GM23338 (cell line): ENCODE measurements around the gene PLRG1. TPM values are rescaled to one million over a fixed set of nuclear protein-coding genes. Genes with fewer than 3 reads are reported as not detected.

Experiments used
- ATAC-seq: fragments of 200-7000 bp; cut with Tn5 transposase; 3 replicates; pipeline ENCODE4 v1.9.1; 2020
- DNase-seq: peaks from one replicate; pipeline ENCODE4 v3.0.0-alpha.2; 2015; ENCODE audit warnings: low spot score
- H2AFZ ChIP-seq: fragments of 200-600 bp; sonication (generic); 2 replicates; pipeline ENCODE4 v1.8.0; 2016; ENCODE audit warnings: antibody characterized with exemption, mild to moderate bottlenecking, moderate library complexity
- H3F3A ChIP-seq: fragments of 200-600 bp; sonication (generic); replicated peaks from 2 replicates; pipeline ENCODE4 v1.8.0; 2017; ENCODE audit warnings: antibody characterized with exemption, mixed run types, low read depth
- H3K27ac ChIP-seq: fragments of 200-600 bp; sonication (generic); 2 replicates; pipeline ENCODE4 v1.6.1; 2016; ENCODE audit warnings: low read depth
- H3K27me3 ChIP-seq: fragments of 200-600 bp; sonication (generic); 2 replicates; pipeline ENCODE4 v1.8.0; 2016; ENCODE audit warnings: mild to moderate bottlenecking, mixed run types, moderate library complexity; ENCODE audit not compliant: insufficient read depth
- H3K36me3 ChIP-seq: fragments of 200-600 bp; sonication (generic); 2 replicates; pipeline ENCODE4 v1.8.0; 2016; ENCODE audit warnings: mild to moderate bottlenecking; ENCODE audit not compliant: insufficient read depth
- H3K4me1 ChIP-seq: fragments of 200-600 bp; sonication (generic); 2 replicates; pipeline ENCODE4 v1.8.0; 2016; ENCODE audit warnings: mild to moderate bottlenecking, moderate library complexity; ENCODE audit not compliant: insufficient read depth
- H3K4me2 ChIP-seq: fragments of 200-600 bp; sonication (generic); 2 replicates; pipeline ENCODE4 v1.7.1; 2017; ENCODE audit warnings: mixed run types
- H3K4me3 ChIP-seq: fragments of 200-600 bp; sonication (generic); 2 replicates; pipeline ENCODE4 v1.6.1; 2016; ENCODE audit warnings: mixed run types
- H3K79me2 ChIP-seq: fragments of 200-600 bp; sonication (generic); replicated peaks from 2 replicates; pipeline ENCODE4 v1.8.0; 2017; ENCODE audit warnings: mild to moderate bottlenecking; ENCODE audit not compliant: insufficient read depth
- H3K9me2 ChIP-seq: fragments of 200-600 bp; sonication (generic); 2 replicates; pipeline ENCODE4 v1.8.0; 2017; ENCODE audit not compliant: insufficient read depth
- H4K20me1 ChIP-seq: fragments of 200-600 bp; sonication (generic); replicated peaks from 2 replicates; pipeline ENCODE4 v1.8.0; 2017; ENCODE audit warnings: mild to moderate bottlenecking; ENCODE audit not compliant: insufficient read depth
- H3K27ac Mint-ChIP-seq: 2 replicates; pipeline ENCODE4 v1.8.0; 2020; ENCODE audit warnings: inconsistent platforms, mild to moderate bottlenecking, moderate library complexity, mixed read lengths
- H3K27me3 Mint-ChIP-seq: 3 replicates; pipeline ENCODE4 v1.8.0; 2022; ENCODE audit warnings: low read depth, mild to moderate bottlenecking, moderate library complexity, mixed read lengths, inconsistent platforms; ENCODE audit not compliant: insufficient read depth, poor library complexity
- H3K36me3 Mint-ChIP-seq: 3 replicates; pipeline ENCODE4 v1.8.0; 2021; ENCODE audit warnings: low read depth, mild to moderate bottlenecking, inconsistent platforms, moderate library complexity, mixed read lengths
- H3K4me1 Mint-ChIP-seq: 3 replicates; pipeline ENCODE4 v1.8.0; 2020; ENCODE audit warnings: mild to moderate bottlenecking, inconsistent platforms, mixed read lengths
- H3K4me3 Mint-ChIP-seq: 3 replicates; pipeline ENCODE4 v1.8.0; 2021; ENCODE audit warnings: moderate library complexity, mild to moderate bottlenecking, inconsistent platforms, mixed read lengths
- H3K9me3 Mint-ChIP-seq: 3 replicates; pipeline ENCODE4 v1.8.0; 2020; ENCODE audit warnings: moderate library complexity, mild to moderate bottlenecking, inconsistent platforms, mixed read lengths
- EZH2 ChIP-seq: fragments of 200-600 bp; sonication (generic); IDR thresholded peaks from one replicate; pipeline ENCODE4 v1.8.0; 2017; ENCODE audit warnings: antibody characterized with exemption, mild to moderate bottlenecking, low read depth; ENCODE audit not compliant: unreplicated experiment
- EZH2phosphoT487 ChIP-seq: fragments of 200-600 bp; sonication (generic); IDR thresholded peaks from one replicate; pipeline ENCODE4 v1.8.1; 2018; ENCODE audit warnings: antibody characterized with exemption; ENCODE audit not compliant: unreplicated experiment
- JUNB ChIP-seq: IDR thresholded peaks from one replicate; pipeline ENCODE4 v1.6.1; 2016; ENCODE audit warnings: antibody characterized with exemption; ENCODE audit not compliant: unreplicated experiment
- POLR2AphosphoS5 ChIP-seq: IDR thresholded peaks from 2 replicates; pipeline ENCODE4 v1.6.1; 2016; ENCODE audit warnings: antibody characterized with exemption, low read depth
- ZNF331 ChIP-seq: fragments of 250-450 bp; sonication (Bioruptor Pico); IDR thresholded peaks from 2 replicates; pipeline ENCODE4 v1.5.0; 2020; ENCODE audit warnings: low read depth, mild to moderate bottlenecking, moderate library complexity
- polyA plus RNA-seq: library from polyadenylated mRNA; unstranded; fragments of >200 nt; fragmentation: Nextera tagmentation; extraction: Ambion mirVana; gene quantifications from 2 replicates; pipeline ENCODE4 v1.2.1, GENCODE V29; 2016
- total RNA-seq: library from RNA; depleted of rRNA; stranded (reverse); fragments of >200 nt; shearing (Covaris generic); gene quantifications from 2 replicates; pipeline ENCODE4 v1.2.3, GENCODE V29; 2014
- TF ChIP-seq, protein P1 (sequence below): IDR thresholded peaks from 2 replicates; pipeline ENCODE4 v1.6.1; 2016; ENCODE audit warnings: antibody characterized with exemption
- TF ChIP-seq, protein P2 (sequence below), 2 experiments: fragments of 200-600 bp in 1 of 2; sonication (generic) in 1 of 2; conservative IDR thresholded peaks; 2 replicates each; pipeline versions ENCODE4 v1.5.1 to v1.6.1; 2016 to 2017; ENCODE audit warnings: antibody characterized with exemption in 2 of 2, low read depth in 2 of 2, mild to moderate bottlenecking in 2 of 2, moderate library complexity in 1 of 2
- TF ChIP-seq, protein P3 (sequence below): fragments of 250-450 bp; sonication (Bioruptor Pico); IDR thresholded peaks from 2 replicates; pipeline ENCODE4 v1.5.0; 2020; ENCODE audit warnings: mild to moderate bottlenecking, moderate library complexity

The PLRG1 gene
- total and polyA plus RNA-seq, 2 experiments from 2014 or later, result 77.3 to 82.7 TPM

DNA sequence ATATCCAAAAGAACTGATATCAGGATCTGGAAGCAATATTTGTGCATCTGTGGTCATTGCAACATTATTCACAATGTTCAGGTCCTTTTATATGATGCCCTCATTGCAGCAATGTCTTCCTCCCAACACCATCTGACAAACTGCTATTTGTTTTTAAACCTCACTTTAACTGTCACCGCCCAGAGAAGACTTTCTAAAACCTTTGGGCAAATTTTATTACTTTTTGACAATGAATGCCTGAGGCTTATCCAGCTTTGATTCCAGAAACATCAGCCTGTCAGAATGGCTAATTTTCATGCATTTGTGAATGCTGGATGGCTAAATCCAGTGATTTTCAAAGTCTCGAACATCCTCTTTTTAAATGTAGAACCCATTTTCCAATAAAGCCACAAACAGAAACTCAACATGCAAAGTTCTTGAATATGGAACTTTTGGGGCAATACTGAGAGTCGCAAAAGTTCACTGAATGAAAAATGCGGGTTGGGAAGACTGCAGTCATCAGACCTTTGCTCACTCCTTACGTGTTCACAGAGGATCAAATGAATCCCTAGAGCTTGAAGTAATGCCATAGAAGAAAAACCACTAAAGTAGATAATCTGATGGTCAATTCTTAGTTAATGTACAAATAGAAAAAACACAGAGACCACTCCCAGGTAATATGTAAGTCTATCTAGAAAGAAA lies 23.1 kb upstream of the PLRG1 start:
- H3K27me3 ChIP-seq, result no peaks in the 10 kb centered on the region
- H3K4me3 Mint-ChIP-seq, result no peak overlapping the region
- H3K9me3 Mint-ChIP-seq, result no peaks in the 10 kb centered on the region
- H3K27me3 Mint-ChIP-seq, result peaks cover 2% of the 10 kb centered on the region
- no peaks in the 10 kb centered on the region for H4K20me1 ChIP-seq
- no peaks in the 10 kb centered on the region for H3K9me2 ChIP-seq
- H3K4me3 ChIP-seq, result no peak overlapping the region
- H3K4me1 ChIP-seq, result no peaks in the 10 kb centered on the region
- no peaks in the 10 kb centered on the region for H3K36me3 Mint-ChIP-seq
- no peak for DNase-seq
- H3K4me1 Mint-ChIP-seq, result no peaks in the 10 kb centered on the region
- no peak for ATAC-seq
- no peak overlapping the region for H3K4me2 ChIP-seq
- no peaks in the 10 kb centered on the region for H3K36me3 ChIP-seq
- TF ChIP-seq, protein P1, sequence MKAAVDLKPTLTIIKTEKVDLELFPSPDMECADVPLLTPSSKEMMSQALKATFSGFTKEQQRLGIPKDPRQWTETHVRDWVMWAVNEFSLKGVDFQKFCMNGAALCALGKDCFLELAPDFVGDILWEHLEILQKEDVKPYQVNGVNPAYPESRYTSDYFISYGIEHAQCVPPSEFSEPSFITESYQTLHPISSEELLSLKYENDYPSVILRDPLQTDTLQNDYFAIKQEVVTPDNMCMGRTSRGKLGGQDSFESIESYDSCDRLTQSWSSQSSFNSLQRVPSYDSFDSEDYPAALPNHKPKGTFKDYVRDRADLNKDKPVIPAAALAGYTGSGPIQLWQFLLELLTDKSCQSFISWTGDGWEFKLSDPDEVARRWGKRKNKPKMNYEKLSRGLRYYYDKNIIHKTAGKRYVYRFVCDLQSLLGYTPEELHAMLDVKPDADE, result no peak
- no peaks in the 10 kb centered on the region for H3K79me2 ChIP-seq
- H2AFZ ChIP-seq, result peak overlapping the region; percentile 19
- H3K27ac ChIP-seq, result no peak overlapping the region
- H3F3A ChIP-seq, result no peaks in the 10 kb centered on the region
- no peak overlapping the region for H3K27ac Mint-ChIP-seq

DNA sequence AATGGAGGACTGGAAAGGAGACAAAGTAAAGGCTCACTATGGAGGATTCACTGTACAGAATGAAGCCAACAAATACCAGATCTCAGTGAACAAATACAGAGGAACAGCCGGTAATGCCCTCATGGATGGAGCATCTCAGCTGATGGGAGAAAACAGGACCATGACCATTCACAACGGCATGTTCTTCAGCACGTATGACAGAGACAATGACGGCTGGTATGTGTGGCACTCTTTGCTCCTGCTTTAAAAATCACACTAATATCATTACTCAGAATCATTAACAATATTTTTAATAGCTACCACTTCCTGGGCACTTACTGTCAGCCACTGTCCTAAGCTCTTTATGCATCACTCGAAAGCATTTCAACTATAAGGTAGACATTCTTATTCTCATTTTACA lies 19.4 kb upstream of the PLRG1 start:
- H4K20me1 ChIP-seq, result no peaks in the 10 kb centered on the region
- Mint-ChIP-seq H3K36me3 (no peaks in the 10 kb centered on the region), H3K27me3 (no peaks in the 10 kb centered on the region), H3K27ac (no peak overlapping the region), H3K4me1 (peaks cover 10% of the 10 kb centered on the region; the same call in 2 of the 3 replicates), H3K9me3 (no peaks in the 10 kb centered on the region), H3K4me3 (no peak overlapping the region)
- DNase-seq (no peak), ATAC-seq (no peak)
- no peak overlapping the region for H2AFZ ChIP-seq
- H3K4me2 ChIP-seq, result no peak overlapping the region
- no peaks in the 10 kb centered on the region for H3K79me2 ChIP-seq
- no peaks in the 10 kb centered on the region for H3F3A ChIP-seq
- no peaks in the 10 kb centered on the region for H3K27me3 ChIP-seq
- H3K9me2 ChIP-seq, result no peaks in the 10 kb centered on the region
- H3K36me3 ChIP-seq, result no peaks in the 10 kb centered on the region
- H3K27ac ChIP-seq, result no peak overlapping the region
- H3K4me3 ChIP-seq, result no peak overlapping the region
- H3K4me1 ChIP-seq, result peaks cover 6% of the 10 kb centered on the region; the same call in 1 of the 2 replicates
- TF ChIP-seq, protein P2, sequence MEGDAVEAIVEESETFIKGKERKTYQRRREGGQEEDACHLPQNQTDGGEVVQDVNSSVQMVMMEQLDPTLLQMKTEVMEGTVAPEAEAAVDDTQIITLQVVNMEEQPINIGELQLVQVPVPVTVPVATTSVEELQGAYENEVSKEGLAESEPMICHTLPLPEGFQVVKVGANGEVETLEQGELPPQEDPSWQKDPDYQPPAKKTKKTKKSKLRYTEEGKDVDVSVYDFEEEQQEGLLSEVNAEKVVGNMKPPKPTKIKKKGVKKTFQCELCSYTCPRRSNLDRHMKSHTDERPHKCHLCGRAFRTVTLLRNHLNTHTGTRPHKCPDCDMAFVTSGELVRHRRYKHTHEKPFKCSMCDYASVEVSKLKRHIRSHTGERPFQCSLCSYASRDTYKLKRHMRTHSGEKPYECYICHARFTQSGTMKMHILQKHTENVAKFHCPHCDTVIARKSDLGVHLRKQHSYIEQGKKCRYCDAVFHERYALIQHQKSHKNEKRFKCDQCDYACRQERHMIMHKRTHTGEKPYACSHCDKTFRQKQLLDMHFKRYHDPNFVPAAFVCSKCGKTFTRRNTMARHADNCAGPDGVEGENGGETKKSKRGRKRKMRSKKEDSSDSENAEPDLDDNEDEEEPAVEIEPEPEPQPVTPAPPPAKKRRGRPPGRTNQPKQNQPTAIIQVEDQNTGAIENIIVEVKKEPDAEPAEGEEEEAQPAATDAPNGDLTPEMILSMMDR (conservative IDR thresholded peaks at IDR 0.05; ENCODE audit: low read depth in 2 of 2), result no peak
- TF ChIP-seq EZH2, result no peak
- no peak for TF ChIP-seq POLR2AphosphoS5
- TF ChIP-seq, protein P3, sequence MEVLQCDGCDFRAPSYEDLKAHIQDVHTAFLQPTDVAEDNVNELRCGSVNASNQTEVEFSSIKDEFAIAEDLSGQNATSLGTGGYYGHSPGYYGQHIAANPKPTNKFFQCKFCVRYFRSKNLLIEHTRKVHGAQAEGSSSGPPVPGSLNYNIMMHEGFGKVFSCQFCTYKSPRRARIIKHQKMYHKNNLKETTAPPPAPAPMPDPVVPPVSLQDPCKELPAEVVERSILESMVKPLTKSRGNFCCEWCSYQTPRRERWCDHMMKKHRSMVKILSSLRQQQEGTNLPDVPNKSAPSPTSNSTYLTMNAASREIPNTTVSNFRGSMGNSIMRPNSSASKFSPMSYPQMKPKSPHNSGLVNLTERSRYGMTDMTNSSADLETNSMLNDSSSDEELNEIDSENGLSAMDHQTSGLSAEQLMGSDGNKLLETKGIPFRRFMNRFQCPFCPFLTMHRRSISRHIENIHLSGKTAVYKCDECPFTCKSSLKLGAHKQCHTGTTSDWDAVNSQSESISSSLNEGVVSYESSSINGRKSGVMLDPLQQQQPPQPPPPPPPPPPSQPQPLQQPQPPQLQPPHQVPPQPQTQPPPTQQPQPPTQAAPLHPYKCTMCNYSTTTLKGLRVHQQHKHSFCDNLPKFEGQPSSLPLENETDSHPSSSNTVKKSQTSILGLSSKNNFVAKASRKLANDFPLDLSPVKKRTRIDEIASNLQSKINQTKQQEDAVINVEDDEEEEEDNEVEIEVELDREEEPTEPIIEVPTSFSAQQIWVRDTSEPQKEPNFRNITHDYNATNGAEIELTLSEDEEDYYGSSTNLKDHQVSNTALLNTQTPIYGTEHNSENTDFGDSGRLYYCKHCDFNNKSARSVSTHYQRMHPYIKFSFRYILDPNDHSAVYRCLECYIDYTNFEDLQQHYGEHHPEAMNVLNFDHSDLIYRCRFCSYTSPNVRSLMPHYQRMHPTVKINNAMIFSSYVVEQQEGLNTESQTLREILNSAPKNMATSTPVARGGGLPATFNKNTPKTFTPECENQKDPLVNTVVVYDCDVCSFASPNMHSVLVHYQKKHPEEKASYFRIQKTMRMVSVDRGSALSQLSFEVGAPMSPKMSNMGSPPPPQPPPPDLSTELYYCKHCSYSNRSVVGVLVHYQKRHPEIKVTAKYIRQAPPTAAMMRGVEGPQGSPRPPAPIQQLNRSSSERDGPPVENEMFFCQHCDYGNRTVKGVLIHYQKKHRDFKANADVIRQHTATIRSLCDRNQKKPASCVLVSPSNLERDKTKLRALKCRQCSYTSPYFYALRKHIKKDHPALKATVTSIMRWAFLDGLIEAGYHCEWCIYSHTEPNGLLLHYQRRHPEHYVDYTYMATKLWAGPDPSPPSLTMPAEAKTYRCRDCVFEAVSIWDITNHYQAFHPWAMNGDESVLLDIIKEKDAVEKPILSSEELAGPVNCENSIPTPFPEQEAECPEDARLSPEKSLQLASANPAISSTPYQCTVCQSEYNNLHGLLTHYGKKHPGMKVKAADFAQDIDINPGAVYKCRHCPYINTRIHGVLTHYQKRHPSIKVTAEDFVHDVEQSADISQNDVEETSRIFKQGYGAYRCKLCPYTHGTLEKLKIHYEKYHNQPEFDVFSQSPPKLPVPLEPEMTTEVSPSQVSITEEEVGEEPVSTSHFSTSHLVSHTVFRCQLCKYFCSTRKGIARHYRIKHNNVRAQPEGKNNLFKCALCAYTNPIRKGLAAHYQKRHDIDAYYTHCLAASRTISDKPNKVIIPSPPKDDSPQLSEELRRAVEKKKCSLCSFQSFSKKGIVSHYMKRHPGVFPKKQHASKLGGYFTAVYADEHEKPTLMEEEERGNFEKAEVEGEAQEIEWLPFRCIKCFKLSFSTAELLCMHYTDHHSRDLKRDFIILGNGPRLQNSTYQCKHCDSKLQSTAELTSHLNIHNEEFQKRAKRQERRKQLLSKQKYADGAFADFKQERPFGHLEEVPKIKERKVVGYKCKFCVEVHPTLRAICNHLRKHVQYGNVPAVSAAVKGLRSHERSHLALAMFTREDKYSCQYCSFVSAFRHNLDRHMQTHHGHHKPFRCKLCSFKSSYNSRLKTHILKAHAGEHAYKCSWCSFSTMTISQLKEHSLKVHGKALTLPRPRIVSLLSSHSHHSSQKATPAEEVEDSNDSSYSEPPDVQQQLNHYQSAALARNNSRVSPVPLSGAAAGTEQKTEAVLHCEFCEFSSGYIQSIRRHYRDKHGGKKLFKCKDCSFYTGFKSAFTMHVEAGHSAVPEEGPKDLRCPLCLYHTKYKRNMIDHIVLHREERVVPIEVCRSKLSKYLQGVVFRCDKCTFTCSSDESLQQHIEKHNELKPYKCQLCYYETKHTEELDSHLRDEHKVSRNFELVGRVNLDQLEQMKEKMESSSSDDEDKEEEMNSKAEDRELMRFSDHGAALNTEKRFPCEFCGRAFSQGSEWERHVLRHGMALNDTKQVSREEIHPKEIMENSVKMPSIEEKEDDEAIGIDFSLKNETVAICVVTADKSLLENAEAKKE (CRISPR knock-in tag), result no peak
- no peak for TF ChIP-seq JUNB
- no peak for TF ChIP-seq EZH2phosphoT487
- no peak for TF ChIP-seq ZNF331 (CRISPR knock-in tag)
